SH-SY5Y (cell line): ENCODE results near the gene CNGB1.

Experiments
- GATA2 ChIP-seq: IDR thresholded peaks from 2 replicates; pipeline ENCODE4 v1.6.1; 2011; ENCODE audit warnings: mild to moderate bottlenecking, low read depth, low read length
- GATA3 ChIP-seq: IDR thresholded peaks from 2 replicates; pipeline ENCODE4 v1.6.1; 2011; ENCODE audit warnings: low read depth, mild to moderate bottlenecking, low read length, moderate library complexity

DNA sequence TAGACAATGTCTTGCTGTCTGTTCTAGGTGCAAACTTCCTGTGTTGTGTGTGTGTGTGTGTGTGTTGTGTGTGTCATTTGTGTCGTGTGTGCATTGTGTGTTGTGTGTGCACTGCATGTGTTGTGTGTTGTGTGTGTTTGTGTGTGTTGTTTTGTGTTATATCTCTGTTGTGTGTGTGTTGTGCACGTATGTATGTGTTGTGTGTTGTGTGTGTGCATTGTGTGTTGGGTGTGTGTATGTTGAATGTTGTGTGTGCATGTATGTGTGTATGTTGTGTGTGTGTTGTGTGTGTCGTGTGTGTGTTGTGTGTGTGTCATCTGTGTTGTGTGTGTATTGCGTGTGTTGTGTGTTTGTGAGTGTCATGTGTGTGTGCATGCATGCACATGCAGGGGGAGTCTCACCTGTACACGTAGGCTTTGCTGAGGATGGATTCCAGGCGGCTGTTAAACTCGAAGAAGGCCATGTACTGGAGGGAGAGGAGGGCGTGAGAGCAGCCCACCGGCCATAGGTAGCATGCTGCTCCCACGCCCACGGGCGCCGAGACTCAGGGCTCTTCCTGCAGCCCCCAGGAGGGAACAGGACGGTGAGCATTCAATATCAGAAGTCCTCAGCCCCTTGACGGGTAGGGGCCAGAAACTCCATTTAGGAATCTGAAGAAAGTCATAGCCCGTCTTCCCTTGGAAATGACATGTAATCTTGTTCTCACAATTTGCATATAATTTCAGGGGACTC is 58.2 kb downstream of the CNGB1 start:
- TF ChIP-seq GATA2 (no peak), GATA3 (no peak)
